ENCODE measurements around the gene RNF121.

GRCh38 chr11:71991494-71991893 lies 62.6 kb downstream of the RNF121 start:
- TF ChIP-seq CTCF (IDR thresholded peaks at IDR 0.05; ENCODE audit: control extremely low read depth in 1 of 3, insufficient read depth in 1 of 3, low read depth in 1 of 3, low read length in 3 of 3), result no peak
- TF ChIP-seq POLR2A (IDR thresholded peaks at IDR 0.05; ENCODE audit: control extremely low read depth in 1 of 2, low read depth in 2 of 2, low read length in 2 of 2), result no peak
- no peak for TF ChIP-seq ZNF274 (IDR thresholded peaks at IDR 0.05; ENCODE audit: borderline replicate concordance, extremely low read depth, low read length)

Data from H1 (cell line).